Activated CD8-positive, alpha-beta memory T cell treated with anti-CD3 and anti-CD28 coated beads, Interleukin-2, amount 50 U/mL, for 24 hours (primary cell): ENCODE measurements around the gene NCR3LG1.

Experiments
- DNase-seq: peaks from one replicate; pipeline ENCODE4 v3.0.0-alpha.2; 2020; ENCODE audit errors: extremely low read depth

The NCR3LG1 gene

DNA sequence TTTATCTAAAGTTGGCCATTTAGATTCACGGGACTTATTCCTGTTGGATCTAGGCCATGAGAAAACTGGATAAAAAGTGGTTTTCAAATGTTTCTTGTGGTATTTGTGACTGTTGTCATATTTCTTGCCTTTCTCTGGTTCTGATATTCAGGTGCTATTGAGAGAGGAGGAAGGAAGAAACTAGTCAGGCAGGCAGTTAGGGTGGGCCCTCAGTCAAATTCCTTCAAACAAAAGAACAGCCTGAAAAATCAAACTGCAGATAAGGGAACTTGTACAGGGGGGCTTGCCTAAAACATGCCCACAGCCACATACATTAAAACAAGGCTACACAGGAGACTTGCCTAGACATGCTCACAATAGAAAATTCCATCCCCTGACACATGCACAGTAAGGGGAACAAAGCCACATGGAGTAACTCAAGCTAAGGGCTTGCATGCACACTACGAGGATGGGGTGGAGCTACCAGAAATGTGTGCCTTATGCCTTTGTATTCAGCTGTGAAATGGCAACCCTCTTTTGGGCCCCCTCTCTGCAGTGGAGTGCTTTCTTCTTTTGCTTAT, 18.2 kb downstream of the NCR3LG1 start:
- no peak for DNase-seq

DNA sequence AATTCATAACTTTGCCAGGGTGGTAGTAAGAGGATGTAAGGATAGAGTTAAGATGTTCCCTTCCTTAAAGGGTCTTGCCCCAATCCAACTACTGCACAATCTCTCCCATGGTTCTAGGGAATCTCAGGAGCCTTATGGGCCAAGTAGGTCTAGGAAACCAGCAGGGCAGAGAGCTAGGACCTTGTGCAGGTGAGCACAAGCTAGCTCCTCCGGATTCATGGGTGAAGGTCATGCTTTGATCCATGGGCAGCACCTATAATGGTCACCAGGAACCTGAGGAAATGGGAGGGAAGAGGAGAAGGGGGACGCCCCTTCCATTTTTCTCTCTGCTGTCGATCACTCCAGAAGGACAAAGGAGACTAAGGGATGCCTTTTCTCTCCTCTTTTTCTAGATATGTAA, 20.0 kb downstream of the NCR3LG1 start:
- DNase-seq, result no peak

DNA sequence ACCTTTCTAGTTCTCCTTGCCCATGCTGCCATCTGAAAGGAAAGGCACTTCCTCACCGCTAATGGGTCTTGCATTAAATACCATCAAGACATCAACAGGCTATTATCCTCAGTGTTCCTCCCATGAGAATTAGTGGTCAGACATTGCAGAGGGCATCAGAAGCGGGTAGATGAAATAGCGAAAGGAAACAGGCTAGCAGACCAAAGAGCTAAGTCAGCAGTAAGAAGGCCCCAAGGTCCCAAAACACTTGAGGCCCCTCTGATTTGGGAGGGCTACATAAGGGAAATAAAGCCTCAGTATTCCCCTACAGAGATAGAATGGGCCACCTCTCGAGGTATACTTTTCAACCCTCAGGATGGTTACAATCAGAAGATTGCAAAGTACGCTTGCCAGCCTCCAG, 23.9 kb downstream of the NCR3LG1 start:
- DNase-seq, result no peak

DNA sequence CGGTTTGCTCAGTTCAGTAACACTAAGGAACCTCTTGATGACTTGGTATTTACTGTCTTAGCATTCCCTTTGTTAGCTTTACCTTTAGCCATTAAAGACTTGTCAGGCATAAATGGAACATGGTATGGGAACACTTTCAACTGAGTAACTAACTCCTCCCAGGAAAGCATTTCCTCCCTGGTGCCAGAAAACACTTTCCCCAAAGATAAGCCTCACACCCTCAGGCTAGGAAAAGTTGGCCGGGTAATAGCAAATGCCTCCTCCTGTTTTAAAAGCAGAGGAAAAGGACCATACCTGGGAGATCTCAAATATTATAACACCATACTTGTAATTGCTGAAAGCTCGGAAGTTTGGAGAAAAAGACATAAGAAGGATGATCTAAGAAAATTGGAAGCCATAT, 24.9 kb downstream of the NCR3LG1 start:
- no peak for DNase-seq

DNA sequence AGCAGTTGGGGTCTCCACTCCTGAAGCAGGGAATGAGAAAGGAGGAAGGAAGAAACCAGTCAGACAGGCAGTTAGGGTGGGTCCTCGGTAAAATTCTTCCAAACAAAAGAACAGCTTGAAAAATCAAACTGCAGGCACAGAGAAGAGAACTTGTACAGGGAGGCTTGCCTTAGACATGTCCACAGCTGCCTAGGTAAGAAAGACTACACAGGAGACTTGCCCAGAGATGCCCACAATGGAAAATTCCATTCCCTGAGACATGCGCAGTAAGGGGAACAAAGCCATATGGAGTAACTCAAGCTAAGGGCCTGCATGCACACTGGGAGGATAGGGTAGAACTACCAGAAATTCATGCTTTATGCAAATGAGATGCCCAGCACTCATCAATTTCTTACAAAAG, 27.1 kb downstream of the NCR3LG1 start:
- no peak for DNase-seq

DNA sequence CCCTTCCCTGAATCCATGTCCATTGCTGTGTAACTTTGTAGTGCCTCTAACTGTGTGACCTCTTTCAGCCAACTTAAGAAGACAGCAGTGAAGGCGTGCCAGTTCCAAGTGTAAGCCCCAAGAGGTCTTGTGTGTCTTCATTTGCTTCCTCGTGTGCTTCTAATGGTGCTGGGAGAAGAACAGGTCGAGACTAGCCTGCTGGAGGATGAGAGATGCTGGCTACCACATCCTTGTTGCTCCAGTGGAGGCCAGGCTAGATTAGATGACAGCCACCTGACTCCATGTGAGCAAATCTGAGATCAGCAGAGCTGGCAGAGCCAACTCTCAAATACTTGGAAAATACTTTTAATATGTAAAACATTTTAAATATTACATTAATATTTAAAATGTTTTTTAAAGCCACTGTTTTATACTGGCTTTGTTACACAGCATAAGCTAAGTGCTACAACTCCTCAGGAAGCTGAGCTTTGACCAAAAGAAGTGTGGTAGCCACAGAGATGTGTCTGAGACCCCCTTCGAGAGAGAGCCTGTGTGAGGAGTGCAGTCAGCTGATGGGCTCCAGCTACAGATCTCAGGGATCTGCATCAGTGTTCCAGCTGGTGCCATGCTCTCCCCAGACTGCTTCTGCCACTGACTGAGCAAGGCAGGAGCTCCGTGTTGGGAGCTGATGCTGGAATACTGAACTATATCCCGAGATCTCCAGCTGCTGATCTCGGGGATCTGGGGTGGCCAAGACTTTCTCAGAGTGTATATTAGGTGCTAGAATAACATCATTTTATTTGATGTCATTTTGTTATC, 28.0 kb downstream of the NCR3LG1 start:
- no peak for DNase-seq

DNA sequence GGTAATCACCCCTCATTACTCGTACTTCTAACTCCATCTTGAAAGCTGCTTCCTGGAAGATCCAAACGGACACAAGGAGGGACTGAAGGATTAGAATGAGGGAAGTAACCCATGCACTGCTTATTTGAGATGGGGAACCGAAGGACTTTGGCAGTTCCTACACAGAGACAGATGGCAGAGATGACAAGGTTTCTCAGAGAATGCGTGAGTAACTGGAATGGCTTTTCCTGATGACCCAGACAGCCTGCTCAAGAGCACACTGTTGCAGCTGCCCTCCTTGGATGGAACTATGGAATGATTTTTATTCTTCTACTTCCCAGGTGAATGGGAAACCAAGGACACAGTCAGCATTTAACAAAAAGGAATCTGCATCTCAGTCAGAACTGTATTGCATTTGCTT, 29.6 kb downstream of the NCR3LG1 start:
- no peak for DNase-seq

DNA sequence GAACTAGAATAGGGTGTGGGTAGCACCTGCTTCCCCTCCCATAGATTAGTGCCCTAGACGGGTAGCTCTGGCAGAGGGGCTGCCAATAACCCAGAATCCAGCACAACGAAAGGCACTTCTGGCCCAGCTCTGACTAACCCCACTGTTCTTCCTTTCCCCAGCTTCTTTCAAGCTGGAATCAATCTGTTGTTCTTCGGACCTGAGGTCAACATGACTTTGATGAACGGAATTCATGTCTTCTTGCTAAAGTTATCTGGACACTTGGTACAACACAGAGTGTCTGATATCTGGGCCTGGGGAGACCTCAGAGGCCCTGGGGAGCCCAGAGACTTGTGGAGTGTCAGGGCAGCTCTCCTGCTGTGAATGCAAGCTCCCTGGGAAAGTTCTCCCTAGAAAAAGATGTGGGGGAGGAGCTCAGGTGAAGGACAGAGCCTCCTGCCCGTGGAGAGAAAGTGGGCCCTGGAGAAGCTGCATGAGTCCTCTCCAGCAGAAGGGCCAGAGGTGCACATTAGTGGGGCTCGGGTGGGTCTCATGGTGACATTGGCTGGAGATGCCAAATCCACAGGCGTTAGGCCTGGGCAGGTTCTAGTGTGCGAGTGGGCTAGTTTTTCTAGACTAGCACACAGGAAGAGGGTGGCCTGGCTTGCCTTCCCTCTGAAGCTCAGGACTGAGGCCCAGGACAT, 30.6 kb downstream of the NCR3LG1 start:
- no peak for DNase-seq

DNA sequence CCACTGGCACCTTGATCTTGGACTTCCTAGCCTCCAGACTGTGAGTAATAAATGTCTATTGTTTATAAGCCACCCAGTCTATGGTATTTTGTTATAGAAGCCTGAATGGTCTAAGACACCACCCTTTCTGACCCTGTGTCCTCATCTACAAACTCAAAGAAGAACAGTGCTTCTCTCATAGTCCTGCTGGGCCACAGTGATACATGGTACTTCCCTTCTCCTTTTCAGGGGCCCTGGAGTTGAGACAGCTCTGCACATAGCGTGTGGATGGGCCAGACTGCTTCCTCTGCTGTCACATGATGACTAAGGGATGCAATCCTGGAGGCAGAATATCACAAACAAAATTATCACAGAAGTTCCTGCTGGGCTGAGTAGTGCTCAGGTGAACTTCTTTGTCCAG, 31.9 kb downstream of the NCR3LG1 start:
- DNase-seq, result no peak

DNA sequence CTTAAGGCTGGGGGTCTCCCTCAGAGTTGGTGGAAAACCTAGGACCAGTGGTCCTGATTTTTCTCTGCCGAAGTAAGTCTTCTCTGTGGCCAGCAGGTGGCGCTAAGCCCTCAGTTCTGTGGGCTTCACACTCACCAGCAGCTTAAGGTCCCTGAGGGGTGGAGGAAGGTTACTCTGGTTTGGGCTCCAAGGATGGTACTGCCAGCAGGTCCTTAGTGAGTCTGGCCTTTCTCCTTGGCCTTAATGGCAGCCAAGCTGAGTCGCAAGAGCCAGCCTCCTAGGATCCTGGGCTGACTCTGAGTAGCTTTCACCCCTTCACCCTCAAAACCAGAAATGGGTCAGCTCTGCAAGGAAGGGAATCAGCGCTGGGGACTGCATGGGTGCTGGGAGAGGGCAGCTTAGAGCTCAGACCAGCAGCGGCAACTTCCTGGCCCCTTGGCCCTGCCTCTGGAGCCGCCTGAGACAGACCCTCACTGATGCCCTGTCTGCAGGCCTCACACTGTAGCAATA, 32.5 kb downstream of the NCR3LG1 start:
- DNase-seq, result peak; percentile 54

DNA sequence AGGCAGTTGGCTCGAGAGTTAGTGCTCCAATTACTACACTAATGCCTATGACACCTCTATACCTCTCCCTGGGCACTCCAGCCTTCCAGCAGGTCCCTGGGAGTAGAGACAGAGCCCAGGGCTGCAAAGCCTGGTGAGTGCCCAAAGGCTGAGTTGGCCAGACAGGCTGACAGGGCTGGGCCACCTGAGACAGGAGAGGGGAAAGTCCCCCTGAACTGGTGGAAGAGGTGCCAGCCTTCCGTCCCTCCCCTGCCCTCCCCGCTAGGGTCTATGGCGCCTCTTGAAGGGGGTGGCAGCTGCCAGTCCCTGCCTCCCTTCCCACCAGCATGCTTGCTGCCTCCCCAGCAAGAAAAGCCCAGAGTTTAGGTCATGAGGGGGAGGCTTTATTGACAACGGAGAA, 33.9 kb downstream of the NCR3LG1 start:
- DNase-seq, result no peak

DNA sequence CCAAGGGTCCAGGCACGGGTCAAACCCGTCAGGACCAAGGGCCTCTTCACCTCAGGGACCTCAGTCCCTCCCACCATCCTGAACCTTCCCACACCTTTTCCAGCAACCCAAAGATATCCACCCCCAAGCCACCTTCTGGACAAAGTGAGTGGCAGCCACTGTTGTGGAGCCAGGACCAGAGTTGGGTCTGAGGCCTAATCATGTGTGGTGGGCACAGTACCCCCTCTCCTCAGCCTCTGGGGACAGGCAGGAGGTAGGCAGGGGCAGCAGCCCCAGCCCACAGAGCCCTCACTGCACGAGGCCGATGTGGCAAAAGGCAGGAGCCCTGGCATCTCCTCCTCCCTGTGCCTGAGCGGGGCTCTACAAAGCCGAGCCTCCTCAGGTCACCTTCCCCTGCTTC, 34.3 kb downstream of the NCR3LG1 start:
- no peak for DNase-seq

DNA sequence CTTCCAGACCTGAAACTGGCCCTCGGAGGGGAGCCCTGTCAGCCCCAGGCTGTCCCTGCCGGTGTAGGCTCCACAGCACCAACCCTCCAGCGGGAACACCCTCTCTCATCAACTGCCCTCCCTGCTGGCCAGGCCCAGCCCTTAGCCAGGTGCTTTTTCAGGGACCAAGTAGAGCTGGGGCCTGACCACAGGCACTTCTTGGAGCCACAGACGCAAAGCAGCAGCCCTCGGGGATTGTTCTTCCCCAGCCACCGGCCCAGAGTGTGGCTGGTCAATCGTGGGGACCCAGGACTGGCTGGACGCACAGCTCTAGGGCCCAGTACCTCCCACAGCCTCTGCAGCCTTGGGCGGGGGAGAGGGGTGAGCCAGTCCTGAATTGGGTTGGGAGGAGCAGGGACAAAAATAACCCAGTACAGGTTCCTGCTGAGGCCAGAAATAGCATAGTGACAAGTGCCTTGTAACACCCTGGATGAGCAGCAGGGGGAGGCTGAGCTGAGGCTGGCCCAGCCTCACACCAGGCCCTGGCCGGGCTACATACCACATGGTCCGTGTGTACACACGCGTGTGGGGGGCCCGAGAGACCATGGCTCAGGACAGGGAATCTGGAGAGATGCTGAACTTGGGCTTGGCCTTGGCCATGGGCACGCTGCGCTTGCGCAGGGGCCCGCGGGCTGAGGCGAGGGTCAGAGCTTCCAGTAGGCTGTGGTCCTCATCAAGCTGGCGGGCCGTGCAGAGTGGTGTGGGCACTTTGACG, 34.9 kb downstream of the NCR3LG1 start:
- no peak for DNase-seq

DNA sequence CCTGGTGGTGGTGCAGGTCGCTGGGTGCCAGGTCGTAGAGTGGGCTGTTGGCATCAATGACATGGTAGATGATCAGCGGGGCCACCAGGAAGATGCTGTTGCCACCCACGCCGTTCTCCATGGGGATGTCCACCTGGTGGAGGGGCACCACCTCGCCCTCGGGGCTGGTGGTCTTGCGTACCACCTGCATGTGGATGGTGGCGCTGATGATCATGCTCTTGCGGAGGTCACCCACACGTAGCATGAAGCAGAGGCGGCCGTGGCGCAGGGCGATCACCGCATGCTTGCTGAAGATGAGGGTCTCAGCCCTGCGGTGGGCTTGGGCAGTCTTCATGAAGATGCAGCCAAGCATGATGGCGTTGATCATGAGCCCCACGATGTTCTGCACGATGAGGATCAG, 35.7 kb downstream of the NCR3LG1 start:
- no peak for DNase-seq

DNA sequence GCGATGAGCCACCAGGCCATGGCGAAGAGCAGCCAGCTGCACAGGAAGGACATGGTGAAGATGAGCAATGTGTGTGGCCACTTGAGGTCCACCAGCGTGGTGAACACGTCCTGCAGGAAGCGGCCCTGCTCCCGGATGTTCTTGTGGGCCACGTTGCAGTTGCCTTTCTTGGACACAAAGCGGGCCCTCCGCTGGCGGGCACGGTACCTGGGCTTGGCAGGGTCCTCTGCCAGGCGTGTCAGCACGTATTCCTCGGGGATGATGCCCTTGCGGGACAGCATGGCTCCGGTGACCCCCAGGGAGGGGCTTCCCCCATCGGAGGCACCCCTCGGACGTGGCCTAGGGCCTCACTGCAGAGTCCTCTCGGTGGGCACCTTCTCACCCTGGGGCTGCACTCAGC, 36.2 kb downstream of the NCR3LG1 start:
- no peak for DNase-seq

DNA sequence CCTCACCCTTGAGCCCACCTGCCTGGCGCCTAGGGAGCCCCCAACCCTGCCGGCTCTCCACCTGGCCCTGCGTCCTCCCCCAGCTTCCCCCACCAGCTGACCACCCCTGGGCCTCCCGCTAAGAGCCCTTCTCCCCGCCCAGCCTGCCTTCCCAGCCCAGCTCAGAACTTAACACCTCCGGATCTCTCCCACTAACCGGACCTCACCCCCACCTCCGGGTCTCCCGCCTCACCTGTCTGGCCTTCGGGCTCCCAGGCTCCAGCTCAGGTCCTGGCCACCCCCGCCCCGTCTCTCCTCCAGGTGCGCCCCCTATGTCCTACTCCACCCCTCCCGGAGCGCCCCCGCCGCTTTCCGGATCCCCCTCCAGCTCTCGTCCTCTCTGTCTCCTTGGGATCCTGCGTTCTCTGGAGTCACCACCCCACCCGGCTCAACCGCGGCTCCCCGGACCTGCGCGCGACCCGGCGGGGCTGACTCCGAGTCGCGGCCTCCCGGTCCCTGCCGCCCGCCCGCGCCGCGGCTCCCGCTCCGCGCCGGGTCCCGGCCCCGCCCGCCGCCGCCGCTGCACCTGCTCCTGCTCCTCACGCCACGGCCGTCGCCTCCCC, 37.1 kb downstream of the NCR3LG1 start, which contains the start of gene KCNJ11:
Gene KCNJ11 (minus strand): TSS at position 51 of the 602 bp plus-strand sequence. CDS start 568 bp downstream, outside the sequence.
- DNase-seq, result no peak

DNA sequence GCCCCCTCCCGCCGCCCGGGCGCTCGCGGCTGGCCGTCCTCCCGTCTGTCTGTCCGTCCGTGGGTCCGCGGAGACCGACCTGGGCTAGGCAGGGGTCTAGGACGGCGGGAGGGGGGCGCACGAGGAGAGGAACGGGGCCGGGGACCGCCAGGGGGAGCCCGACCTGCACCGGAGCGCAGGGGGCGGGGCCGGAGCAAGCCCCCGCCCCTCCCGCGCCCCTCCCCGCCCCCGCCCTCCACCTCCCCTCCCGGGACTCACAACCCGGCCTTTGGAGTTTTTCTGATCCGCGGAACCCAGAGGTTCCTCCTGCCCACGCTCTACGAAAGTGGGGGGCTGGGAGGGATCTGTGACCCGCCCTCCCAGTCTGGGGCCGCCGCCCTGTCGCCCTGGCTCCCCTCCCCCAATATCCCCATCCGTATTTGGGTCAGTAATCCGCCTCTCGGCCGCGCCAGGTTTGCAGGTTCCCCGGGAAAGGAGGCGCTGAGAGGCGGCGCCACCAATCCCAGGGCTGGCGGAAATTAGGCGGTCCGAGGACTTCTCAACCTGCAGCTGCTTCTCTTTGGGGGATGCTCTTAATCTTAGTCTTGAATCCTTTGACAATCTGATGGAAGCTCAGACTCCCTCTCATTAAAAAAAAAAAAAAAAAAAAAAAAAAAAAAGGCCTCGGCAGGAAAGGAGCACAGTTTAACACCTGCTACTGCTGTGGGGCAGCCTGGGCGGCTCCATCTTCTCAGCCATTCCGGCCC, 37.8 kb downstream of the NCR3LG1 start:
- peak; percentile 46 for DNase-seq

DNA sequence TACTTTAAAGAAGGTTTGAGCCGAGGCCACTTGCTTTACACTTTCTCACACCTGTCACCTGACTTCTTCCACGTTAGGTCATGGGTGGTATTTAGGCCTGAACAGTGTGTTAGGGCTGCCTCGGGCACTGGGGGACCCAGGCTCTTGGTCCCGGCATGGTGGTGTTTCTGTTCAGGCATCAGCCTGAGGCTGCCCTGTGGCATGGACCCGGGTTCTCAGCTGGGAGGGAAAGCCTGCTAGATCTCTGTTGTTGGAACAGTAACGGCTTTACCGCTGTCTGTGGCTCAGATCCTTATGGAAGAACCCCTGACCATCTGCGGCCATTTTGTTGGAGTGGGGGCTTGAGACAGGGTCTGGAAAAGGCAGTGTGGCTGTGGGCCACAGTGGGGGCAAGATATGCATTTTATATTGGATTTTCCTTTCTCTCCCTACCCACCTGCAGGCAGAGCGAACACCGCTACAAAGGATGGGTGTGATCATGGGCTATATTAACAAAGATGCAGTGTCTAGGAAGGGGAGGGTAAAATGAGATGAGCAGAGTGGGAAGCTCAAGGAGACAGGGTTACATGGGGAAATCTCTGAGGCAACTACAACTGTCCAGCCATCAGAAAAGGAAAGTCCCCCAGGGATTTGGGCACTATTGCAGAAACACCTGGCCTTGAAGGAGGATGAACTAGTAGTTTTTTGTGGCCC, 38.5 kb downstream of the NCR3LG1 start:
- DNase-seq, result no peak

DNA sequence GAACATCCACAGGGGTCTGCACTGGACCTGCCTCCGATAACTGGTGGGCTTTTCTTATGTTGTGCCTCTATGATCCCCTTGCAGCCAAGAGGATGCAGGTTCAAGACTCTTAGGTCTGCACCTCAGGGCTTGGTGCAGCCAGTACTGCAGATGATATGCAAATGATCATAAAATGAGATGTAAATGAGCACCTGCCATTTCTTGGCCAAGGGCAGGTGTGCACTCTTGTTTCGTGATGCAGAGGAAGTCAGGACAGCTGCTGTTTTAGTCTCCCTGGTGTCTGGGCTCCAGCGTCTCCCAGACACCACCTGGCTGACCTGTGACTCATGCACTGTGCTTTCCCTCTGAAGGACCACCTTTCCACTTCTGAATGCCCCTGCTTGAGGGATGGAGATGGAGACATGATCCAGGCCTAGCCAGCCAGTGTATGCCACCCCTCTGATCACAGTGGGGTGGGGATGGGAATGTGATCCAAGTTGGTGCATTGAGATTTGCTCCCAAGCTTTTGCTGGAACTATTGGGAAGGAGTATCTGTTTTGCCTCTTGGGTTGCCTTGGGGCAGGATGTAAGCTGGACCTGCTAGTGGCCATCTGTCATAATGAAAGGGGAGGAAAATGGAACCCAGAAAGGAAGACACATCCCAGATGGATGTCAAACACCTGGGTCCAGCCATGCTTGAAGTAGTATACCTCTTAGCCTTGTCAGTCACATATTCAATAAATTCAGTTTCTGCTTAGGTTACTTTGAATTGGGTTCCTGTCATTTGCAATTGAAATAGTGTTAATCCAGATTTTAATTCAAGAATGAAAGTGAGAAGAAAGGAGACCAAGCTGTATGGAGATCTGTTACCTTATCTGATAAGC, 40.1 kb downstream of the NCR3LG1 start:
- DNase-seq, result no peak
